GM12865 (cell line): ENCODE results near the gene PGC.

Experiments used
- DNase-seq: peaks from one replicate; pipeline ENCODE4 v3.0.0; 2010; ENCODE audit warnings: low read depth
- H3K4me3 ChIP-seq: 2 replicates; pipeline ENCODE4 v1.5.1; 2011; ENCODE audit warnings: mild to moderate bottlenecking, low read depth, low read length, control low read depth
- CTCF ChIP-seq: IDR thresholded peaks from 2 replicates; pipeline ENCODE4 v1.5.1; 2011; ENCODE audit warnings: low read length, control low read depth, low read depth, inconsistent platforms; ENCODE audit not compliant: insufficient read depth; ENCODE audit errors: missing control alignments

PGC gene

DNA sequence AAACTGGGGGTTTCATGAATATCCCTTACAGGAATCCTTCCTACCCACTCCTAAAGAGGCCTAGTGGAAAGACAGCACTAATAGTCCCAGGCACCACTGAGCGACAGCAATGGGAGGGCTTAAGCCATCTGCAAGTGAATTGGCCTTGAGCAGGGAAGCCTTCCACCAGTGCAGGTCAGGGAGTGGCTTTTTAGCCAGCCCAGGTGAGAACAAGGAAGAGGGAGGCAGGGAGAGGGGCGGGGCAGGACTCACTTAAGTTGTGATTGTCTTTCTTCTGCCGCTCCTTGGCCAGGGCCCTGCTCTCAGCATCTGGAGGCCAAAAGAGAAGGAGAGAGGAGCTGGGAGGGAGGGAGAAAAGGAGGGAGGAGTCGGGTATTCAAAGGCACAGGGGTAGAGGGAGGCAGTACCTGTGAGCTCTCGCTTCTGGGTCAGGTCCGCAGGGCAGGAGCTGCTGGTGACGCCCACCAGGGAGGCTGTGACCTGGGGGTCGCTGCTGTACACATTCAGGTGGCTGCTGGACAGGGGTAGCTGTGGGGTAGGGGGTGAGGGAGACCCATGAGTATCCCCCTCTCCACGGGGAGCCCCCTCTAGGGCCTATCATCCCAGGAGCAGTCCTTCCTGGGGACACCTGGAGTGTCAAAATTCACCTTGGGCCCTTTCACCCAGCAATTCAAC lies 59.6 kb downstream of the PGC start:
- no peak for DNase-seq
- TF ChIP-seq CTCF = no peak
- H3K4me3 ChIP-seq = no peak overlapping the region
